GM18502 (cell line): ENCODE data around the gene IL12A.
A peak's percentile ranks its signal among the peaks of the same experiment; 100 is the strongest.

Experiments
- ATAC-seq: cut with Tn5 transposase; IDR thresholded peaks from one replicate; pipeline ENCODE4 v1.9.1; 2021; ENCODE audit warnings: mild to moderate bottlenecking; ENCODE audit not compliant: unreplicated experiment, poor library complexity

Gene IL12A

GRCh38 chr3:160022068-160022467, 33.4 kb downstream of the IL12A start:
- no peak for ATAC-seq

GRCh38 chr3:160023476-160023875, 34.8 kb downstream of the IL12A start:
- no peak for ATAC-seq

GRCh38 chr3:160027541-160028195, 39.0 kb downstream of the IL12A start:
- peak; percentile 91 for ATAC-seq

GRCh38 chr3:160035757-160036156, 47.1 kb downstream of the IL12A start:
- no peak for ATAC-seq

- peak; percentile 56 for ATAC-seq
Measured at GRCh38 chr3:160038862-160039562, 50.4 kb downstream of the IL12A start.

GRCh38 chr3:160040181-160040580, 51.5 kb downstream of the IL12A start:
- ATAC-seq, result no peak

- no peak for ATAC-seq
Measured at GRCh38 chr3:160041465-160041864, 52.8 kb downstream of the IL12A start.

GRCh38 chr3:160044121-160044520, 55.5 kb downstream of the IL12A start:
- ATAC-seq, result no peak
